Measurements from ENCODE around the gene TPPP3. TPM values are rescaled to one million over a fixed set of nuclear protein-coding genes. Genes with fewer than 3 reads are reported as not detected.
A peak's percentile ranks its signal among the peaks of the same experiment; 100 is the strongest.

The TPPP3 gene
- 12.8 TPM for polyA plus RNA-seq (2013, experiment 1 of 2)
- polyA plus RNA-seq (2013, experiment 2 of 2) = 7.7 TPM

DNA sequence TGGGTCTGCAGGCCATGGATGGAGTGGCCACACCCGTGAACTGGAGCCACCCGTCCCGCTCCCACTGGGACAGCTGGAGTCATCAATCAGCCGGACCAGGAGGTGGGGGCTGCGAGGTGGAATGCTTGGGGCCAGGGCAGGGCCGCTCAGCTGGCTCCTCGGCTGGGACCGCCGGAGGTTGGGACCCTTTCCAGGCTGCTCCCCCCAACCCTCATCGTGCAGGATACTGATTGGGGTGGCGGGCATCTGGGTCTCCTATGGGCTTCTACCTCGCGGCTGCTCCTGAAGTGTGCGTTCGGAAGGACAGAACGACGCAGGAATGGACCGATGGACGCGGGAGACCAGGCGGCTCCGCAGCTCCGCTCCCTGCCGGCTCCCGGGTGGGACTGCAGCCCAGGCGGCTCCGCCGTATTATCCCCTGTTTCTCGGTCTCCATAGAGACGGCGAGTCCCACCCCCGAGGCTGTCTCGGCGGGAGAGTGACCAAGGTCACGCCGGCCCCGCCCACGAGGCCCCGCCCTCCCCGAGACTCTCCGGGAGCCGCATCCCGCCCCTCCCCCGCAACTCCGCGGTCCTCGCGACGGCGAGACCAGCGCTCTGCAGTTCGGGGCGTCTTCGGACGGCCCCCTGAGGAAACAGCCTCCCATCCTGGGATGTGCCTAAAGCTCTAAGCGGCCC is at the start of gene TPPP3:
Gene TPPP3, minus strand, starts transcription at position 388 of the 677 bp plus-strand sequence. CDS start 2,387 bp downstream, outside the sequence.
- Histone ChIP-seq H3K36me3 (ENCODE audit: control insufficient read depth, insufficient read depth, low read length) (no peaks in the 10 kb centered on the region), H3K4me1 (ENCODE audit: control insufficient read depth, insufficient read depth, low read length, poor library complexity, severe bottlenecking) (peaks cover 29% of the 10 kb centered on the region), H3K9me3 (ENCODE audit: control insufficient read depth, low read length) (no peaks in the 10 kb centered on the region), H3K27ac (ENCODE audit: low read depth, low read length, severe bottlenecking) (peak within 1 kb of the TSS; percentile 45), H3K4me3 (ENCODE audit: extremely low read depth, insufficient read depth, low read length, poor library complexity, severe bottlenecking) (peak within 1 kb of the TSS; percentile 19)
- 2 to 9% methylated on average over 33 to 45 of the region's 56 CpGs for WGBS, 2 experiments (ENCODE audit: insufficient coverage in 2 of 2)

DNA sequence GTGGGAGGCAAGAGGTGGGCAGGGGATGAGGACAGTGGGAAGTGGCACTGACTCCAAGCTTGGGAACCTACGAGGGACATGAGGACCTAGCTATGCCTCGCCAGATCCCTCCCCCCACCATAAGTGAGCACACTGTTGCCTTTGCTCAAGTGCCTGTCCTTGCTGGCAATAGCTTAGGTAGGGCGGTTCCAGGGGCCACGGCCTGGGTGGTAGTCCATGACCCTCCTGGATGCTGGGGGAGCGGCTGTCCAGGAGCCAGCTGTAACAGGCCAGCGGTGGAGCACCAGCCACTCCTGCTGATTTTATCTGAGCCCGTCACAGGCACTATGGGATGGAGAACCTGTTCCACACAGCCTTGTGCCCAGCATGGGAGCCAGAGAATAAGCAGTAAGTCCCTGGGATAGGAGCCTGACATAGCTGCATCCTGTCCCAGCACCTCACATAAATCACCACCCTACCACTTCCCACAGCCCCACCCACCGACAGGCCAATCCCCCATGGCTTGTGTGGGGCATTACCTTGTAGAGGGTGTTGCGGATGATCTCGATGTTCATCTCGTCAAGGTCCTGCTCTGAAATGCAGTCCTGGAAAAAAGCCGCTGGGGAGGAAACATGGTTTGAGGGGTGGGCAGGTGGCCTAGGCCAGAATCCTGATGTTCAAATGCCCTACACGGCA is 49.4 kb upstream of the TPPP3 start:
- Histone ChIP-seq H3K36me3 (ENCODE audit: control insufficient read depth, insufficient read depth, low read length) (peaks cover 31% of the 10 kb centered on the region), H3K9me3 (ENCODE audit: control insufficient read depth, low read length) (no peaks in the 10 kb centered on the region), H3K27ac (ENCODE audit: low read depth, low read length, severe bottlenecking) (no peak overlapping the region), H3K4me1 (ENCODE audit: control insufficient read depth, insufficient read depth, low read length, poor library complexity, severe bottlenecking) (no peaks in the 10 kb centered on the region), H3K4me3 (ENCODE audit: extremely low read depth, insufficient read depth, low read length, poor library complexity, severe bottlenecking) (no peak overlapping the region)
- 93 to 96% methylated on average over 11 to 13 of the region's 13 CpGs for WGBS, 2 experiments (ENCODE audit: insufficient coverage in 2 of 2)

DNA sequence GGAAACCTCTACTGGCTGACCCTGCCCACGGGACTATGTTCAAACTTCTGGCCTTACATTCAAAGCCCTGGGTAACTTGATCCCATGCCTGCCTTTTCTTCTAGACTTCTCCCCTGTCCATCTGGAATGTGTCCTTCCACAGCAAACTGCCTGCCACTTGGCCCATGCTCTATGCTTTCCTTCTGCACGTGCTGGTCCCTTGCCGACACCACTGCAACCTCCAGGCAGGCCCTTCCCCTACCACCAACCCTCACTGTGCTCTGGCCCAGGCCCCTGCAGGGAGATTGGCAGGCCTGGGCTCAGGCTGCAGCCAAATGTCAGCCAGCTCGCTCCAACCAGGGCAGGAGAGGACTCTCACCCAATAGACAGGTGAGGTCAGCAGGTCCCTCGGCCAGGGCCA is 48.6 kb upstream of the TPPP3 start:
- WGBS, 2 experiments (ENCODE audit: insufficient coverage in 2 of 2) = 80 to 93% methylated on average over 3 to 5 of the region's 5 CpGs
- Histone ChIP-seq H3K4me1 (ENCODE audit: control insufficient read depth, insufficient read depth, low read length, poor library complexity, severe bottlenecking) (no peaks in the 10 kb centered on the region), H3K36me3 (ENCODE audit: control insufficient read depth, insufficient read depth, low read length) (peaks cover 39% of the 10 kb centered on the region), H3K4me3 (ENCODE audit: extremely low read depth, insufficient read depth, low read length, poor library complexity, severe bottlenecking) (no peak overlapping the region), H3K27ac (ENCODE audit: low read depth, low read length, severe bottlenecking) (no peak overlapping the region), H3K9me3 (ENCODE audit: control insufficient read depth, low read length) (no peaks in the 10 kb centered on the region)

DNA sequence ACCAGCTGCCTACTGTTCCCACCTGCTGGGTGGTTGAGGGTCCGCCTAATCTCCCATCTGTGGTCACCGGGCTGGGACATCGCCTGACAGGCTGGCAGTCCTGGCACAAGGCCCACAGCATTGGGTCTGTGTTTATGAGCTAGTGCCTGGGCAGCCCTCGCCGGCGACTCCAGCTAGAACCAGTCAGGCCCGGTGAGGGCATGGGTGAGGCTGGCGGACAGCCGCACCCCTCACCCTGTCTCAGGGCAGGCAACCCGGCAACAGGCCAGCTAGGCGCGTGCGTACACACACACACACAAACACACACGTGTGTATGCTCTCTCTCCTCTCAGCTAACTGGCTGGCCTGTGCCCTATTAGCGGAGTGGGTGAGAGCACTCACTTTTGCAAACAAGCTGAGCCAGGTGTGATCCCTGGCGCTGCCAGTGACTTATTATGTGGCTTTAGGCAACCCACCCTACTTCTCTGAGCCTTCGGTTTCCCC is 48.0 kb upstream of the TPPP3 start:
- 95 to 96% methylated on average over 10 to 12 of the region's 17 CpGs for WGBS, 2 experiments (ENCODE audit: insufficient coverage in 2 of 2)
- Histone ChIP-seq H3K9me3 (ENCODE audit: control insufficient read depth, low read length) (no peaks in the 10 kb centered on the region), H3K27ac (ENCODE audit: low read depth, low read length, severe bottlenecking) (no peak overlapping the region), H3K4me3 (ENCODE audit: extremely low read depth, insufficient read depth, low read length, poor library complexity, severe bottlenecking) (no peak overlapping the region), H3K4me1 (ENCODE audit: control insufficient read depth, insufficient read depth, low read length, poor library complexity, severe bottlenecking) (no peaks in the 10 kb centered on the region), H3K36me3 (ENCODE audit: control insufficient read depth, insufficient read depth, low read length) (peaks cover 43% of the 10 kb centered on the region)

DNA sequence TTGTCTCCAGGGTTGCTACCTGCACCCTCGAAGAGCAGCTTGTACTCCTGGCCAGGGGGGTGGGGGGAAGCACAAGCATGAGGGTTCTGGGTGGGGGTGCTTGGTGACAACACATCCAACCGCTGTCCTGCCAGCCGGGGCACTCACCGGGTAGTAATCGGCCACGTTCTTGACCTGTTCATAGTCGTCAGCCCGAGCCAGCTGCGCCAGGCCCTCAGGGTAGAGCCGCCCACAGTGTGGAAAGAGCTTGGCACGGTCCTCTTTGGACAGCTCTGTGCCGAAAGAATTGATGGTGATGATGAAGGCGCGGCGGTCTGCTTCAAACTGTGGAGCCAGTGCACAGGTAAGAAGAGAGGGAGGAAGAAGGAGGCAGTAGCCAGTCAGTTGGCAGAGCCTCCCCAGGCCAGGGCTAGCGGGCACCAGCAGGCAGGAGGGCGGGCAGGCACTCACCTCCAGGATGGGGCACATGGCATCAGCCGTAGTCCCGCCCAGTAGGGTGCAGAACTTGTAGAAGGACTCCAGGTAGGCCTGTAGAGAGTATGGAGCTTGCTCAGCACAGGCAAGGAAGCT is 45.6 kb upstream of the TPPP3 start:
- H3K4me3 ChIP-seq (ENCODE audit: extremely low read depth, insufficient read depth, low read length, poor library complexity, severe bottlenecking) = no peak overlapping the region

DNA sequence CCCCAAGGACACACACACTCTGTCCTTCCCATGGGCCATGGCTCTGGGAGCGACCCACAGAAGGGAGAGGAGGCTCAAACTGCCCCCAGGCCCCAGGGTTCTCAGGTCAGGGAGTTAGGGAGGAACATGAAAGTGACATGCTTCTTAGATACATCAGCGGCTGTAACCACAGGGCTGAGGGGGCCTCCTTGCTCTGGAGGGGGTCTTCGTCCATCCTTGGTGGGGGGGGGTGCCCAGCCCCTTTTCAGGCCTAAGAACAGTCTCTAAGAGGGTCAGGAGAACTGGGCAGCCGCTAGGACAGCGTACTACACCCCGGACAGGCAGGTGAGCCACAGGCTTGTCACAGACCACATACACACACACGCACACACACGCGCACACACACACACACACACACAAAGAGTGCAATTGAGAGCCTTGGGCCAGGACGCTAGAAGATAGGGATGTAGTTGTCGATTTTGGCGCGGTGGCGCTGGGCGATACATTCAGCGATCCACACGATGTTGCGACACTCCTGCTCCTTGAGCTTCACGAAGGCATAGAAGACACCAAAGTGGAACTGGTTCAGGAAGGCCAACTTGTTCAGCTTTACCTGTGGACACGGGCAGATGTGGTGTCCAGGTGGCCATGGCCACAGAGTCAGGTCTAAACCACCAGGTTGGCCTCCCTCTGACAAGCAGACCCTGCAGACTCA is 44.9 kb upstream of the TPPP3 start:
- no peak overlapping the region for H3K27ac ChIP-seq (ENCODE audit: low read depth, low read length, severe bottlenecking)
- no peak overlapping the region for H3K4me3 ChIP-seq (ENCODE audit: extremely low read depth, insufficient read depth, low read length, poor library complexity, severe bottlenecking)
- H3K9me3 ChIP-seq (ENCODE audit: control insufficient read depth, low read length) = no peaks in the 10 kb centered on the region
- peaks cover 35% of the 10 kb centered on the region for H3K36me3 ChIP-seq (ENCODE audit: control insufficient read depth, insufficient read depth, low read length)
- 92 to 94% methylated on average over 12 to 18 of the region's 20 CpGs for WGBS, 2 experiments (ENCODE audit: insufficient coverage in 2 of 2)
- no peaks in the 10 kb centered on the region for H3K4me1 ChIP-seq (ENCODE audit: control insufficient read depth, insufficient read depth, low read length, poor library complexity, severe bottlenecking)

More for the DNA sequence above, 45.6 kb upstream of the TPPP3 start:
- H3K27ac ChIP-seq (ENCODE audit: low read depth, low read length, severe bottlenecking) = no peak overlapping the region
- H3K9me3 ChIP-seq (ENCODE audit: control insufficient read depth, low read length) = no peaks in the 10 kb centered on the region
- peaks cover 38% of the 10 kb centered on the region for H3K36me3 ChIP-seq (ENCODE audit: control insufficient read depth, insufficient read depth, low read length)
- no peaks in the 10 kb centered on the region for H3K4me1 ChIP-seq (ENCODE audit: control insufficient read depth, insufficient read depth, low read length, poor library complexity, severe bottlenecking)
- WGBS, 2 experiments (ENCODE audit: insufficient coverage in 2 of 2) = 94 to 98% methylated on average over 13 to 18 of the region's 19 CpGs

DNA sequence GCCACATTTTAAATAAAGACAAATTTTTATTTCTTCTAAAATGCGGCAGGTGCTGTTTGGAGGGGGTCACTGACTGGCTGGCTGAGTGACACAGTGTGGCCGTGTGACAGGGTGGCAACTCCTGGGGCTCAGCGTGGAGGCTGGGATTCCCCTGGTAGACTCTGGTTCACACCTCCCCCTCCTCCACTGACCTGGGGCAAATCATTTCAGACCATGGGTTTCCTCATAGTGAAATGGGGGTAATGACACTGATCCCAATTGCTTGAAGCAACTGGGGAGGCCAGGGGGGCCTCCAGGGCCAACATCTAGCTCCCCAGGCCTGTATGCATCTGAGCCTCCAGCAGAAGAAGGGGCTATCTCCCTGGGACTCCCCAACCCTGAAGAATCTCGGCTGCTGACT is 44.2 kb upstream of the TPPP3 start:
- H3K36me3 ChIP-seq (ENCODE audit: control insufficient read depth, insufficient read depth, low read length) = peaks cover 29% of the 10 kb centered on the region
- no peak overlapping the region for H3K27ac ChIP-seq (ENCODE audit: low read depth, low read length, severe bottlenecking)
- peaks cover under 1% of the 10 kb centered on the region for H3K4me1 ChIP-seq (ENCODE audit: control insufficient read depth, insufficient read depth, low read length, poor library complexity, severe bottlenecking)
- WGBS, 2 experiments (ENCODE audit: insufficient coverage in 2 of 2) = 92 to 100% methylated on average over 1 to 3 of the region's 4 CpGs
- no peaks in the 10 kb centered on the region for H3K9me3 ChIP-seq (ENCODE audit: control insufficient read depth, low read length)
- H3K4me3 ChIP-seq (ENCODE audit: extremely low read depth, insufficient read depth, low read length, poor library complexity, severe bottlenecking) = no peak overlapping the region

DNA sequence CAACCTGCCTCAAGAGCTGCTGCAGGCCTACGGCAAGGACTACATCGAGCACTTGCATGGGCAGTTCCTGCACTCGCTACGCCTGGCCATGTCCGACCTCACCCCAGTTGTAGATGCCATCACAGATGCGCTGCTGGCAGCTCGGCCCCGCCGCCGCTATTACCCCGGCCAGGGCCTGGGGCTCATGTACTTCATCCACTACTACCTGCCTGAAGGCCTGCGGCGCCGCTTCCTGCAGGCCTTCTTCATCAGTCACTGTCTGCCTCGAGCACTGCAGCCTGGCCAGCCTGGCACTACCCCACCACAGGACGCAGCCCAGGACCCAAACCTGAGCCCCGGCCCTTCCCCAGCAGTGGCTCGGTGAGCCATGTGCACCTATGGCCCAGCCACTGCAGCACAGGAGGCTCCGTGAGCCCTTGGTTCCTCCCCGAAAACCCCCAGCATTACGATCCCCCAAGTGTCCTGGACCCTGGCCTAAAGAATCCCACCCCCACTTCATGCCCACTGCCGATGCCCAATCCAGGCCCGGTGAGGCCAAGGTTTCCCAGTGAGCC is 43.4 kb upstream of the TPPP3 start:
- WGBS, 2 experiments (ENCODE audit: insufficient coverage in 2 of 2) = 95% methylated on average over 17 of the region's 23 CpGs
- Histone ChIP-seq H3K36me3 (ENCODE audit: control insufficient read depth, insufficient read depth, low read length) (peaks cover 26% of the 10 kb centered on the region), H3K4me1 (ENCODE audit: control insufficient read depth, insufficient read depth, low read length, poor library complexity, severe bottlenecking) (peaks cover 4% of the 10 kb centered on the region), H3K4me3 (ENCODE audit: extremely low read depth, insufficient read depth, low read length, poor library complexity, severe bottlenecking) (no peak overlapping the region), H3K9me3 (ENCODE audit: control insufficient read depth, low read length) (no peaks in the 10 kb centered on the region), H3K27ac (ENCODE audit: low read depth, low read length, severe bottlenecking) (no peak overlapping the region)

DNA sequence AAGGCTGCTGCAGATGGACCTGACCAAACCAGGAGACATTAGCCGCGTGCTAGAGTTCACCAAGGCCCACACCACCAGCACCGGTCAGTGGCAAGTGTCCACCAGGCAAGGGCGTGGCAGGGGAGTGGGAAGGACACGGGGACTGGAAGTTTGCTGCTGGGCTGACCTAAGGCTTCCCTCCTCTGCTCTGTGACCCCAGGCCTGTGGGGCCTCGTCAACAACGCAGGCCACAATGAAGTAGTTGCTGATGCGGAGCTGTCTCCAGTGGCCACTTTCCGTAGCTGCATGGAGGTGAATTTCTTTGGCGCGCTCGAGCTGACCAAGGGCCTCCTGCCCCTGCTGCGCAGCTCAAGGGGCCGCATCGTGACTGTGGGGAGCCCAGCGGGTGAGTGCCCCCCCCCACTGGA is 42.5 kb upstream of the TPPP3 start:
- no peak overlapping the region for H3K27ac ChIP-seq (ENCODE audit: low read depth, low read length, severe bottlenecking)
- no peak overlapping the region for H3K4me3 ChIP-seq (ENCODE audit: extremely low read depth, insufficient read depth, low read length, poor library complexity, severe bottlenecking)
- 94 to 96% methylated on average over 14 to 15 of the region's 16 CpGs for WGBS, 2 experiments (ENCODE audit: insufficient coverage in 2 of 2)

DNA sequence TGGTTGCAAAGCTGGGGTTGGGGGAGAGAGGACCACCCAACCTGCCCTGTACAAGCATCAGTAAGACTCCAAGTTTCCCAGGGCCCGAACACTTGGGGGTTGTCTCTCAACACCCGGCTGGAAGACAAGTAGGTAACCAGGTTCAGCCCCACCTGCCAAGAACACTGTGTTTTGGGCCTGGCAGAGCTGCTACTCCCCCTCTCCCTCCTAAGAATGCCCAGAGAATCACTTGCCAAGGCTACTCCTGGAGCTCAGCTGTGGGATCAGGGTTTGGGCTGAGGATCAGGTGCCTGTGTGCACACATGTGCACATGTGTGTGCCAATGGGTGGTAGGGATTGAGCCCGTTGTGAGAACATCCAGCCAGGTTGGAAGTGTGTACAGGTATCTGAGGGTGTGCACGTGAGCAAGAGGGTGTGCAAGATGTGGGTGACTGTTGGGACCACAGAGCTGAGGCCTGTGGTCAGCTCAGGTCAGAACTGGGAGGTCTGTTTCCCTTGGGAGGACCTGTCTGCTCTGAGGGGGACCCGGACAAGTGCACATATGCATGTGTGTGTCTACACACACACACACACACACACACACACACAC is 39.9 kb upstream of the TPPP3 start:
- Histone ChIP-seq H3K4me3 (ENCODE audit: extremely low read depth, insufficient read depth, low read length, poor library complexity, severe bottlenecking) (no peak overlapping the region), H3K4me1 (ENCODE audit: control insufficient read depth, insufficient read depth, low read length, poor library complexity, severe bottlenecking) (peaks cover 4% of the 10 kb centered on the region), H3K9me3 (ENCODE audit: control insufficient read depth, low read length) (no peaks in the 10 kb centered on the region), H3K27ac (ENCODE audit: low read depth, low read length, severe bottlenecking) (no peak overlapping the region), H3K36me3 (ENCODE audit: control insufficient read depth, insufficient read depth, low read length) (peaks cover 13% of the 10 kb centered on the region)
- 90 to 96% methylated on average over 4 of the region's 5 CpGs for WGBS, 2 experiments (ENCODE audit: insufficient coverage in 2 of 2)

More for the DNA sequence above, 42.5 kb upstream of the TPPP3 start:
- peaks cover 4% of the 10 kb centered on the region for H3K4me1 ChIP-seq (ENCODE audit: control insufficient read depth, insufficient read depth, low read length, poor library complexity, severe bottlenecking)
- H3K36me3 ChIP-seq (ENCODE audit: control insufficient read depth, insufficient read depth, low read length) = peaks cover 26% of the 10 kb centered on the region
- no peaks in the 10 kb centered on the region for H3K9me3 ChIP-seq (ENCODE audit: control insufficient read depth, low read length)
